Esophagus squamous epithelium (tissue), 4 donors: Measurements from ENCODE around the gene FOXO3.

Experiments used
- CTCF ChIP-seq, 6 experiments: fragments of 450-650 bp in 4 of 6; fragments of 200-600 bp in 2 of 6; sonication (generic) in 2 of 6; IDR thresholded peaks; one replicate each; pipeline ENCODE4 v1.5.1; 2016 to 2019; ENCODE audit warnings: antibody characterized with exemption in 6 of 6, mild to moderate bottlenecking in 4 of 6, moderate library complexity in 4 of 6
- POLR2A ChIP-seq, 4 donors: fragments of 450-650 bp; IDR thresholded peaks; one replicate each; pipeline ENCODE4 v1.6.1; 2017; ENCODE audit warnings: antibody characterized with exemption in 4 of 4, mild to moderate bottlenecking in 4 of 4, moderate library complexity in 3 of 4

- TF ChIP-seq POLR2A (IDR thresholded peaks at IDR 0.05) (no peak), CTCF (IDR thresholded peaks at IDR 0.05) (no peak)
These were observed 20.7 kb downstream of the FOXO3 start for GRCh38 chr6:108581237-108581931.
